LHCN-M2 (cell line): Measurements from ENCODE around the gene SYMPK. TPM values are rescaled to one million over a fixed set of nuclear protein-coding genes. Genes with fewer than 3 reads are reported as not detected.
A peak's percentile ranks its signal among the peaks of the same experiment; 100 is the strongest.

Experiments used
- DNase-seq: peaks from one replicate; pipeline ENCODE4 v3.0.0-alpha.2; 2012; ENCODE audit warnings: low read depth
- total RNA-seq: library from RNA; depleted of rRNA; stranded (reverse); fragments of >200 nt; gene quantifications from 2 replicates; pipeline ENCODE4 v1.2.3, GENCODE V29; 2014

The SYMPK gene
- total RNA-seq, 1 experiment from 2014 or later: 35.9 TPM

DNA sequence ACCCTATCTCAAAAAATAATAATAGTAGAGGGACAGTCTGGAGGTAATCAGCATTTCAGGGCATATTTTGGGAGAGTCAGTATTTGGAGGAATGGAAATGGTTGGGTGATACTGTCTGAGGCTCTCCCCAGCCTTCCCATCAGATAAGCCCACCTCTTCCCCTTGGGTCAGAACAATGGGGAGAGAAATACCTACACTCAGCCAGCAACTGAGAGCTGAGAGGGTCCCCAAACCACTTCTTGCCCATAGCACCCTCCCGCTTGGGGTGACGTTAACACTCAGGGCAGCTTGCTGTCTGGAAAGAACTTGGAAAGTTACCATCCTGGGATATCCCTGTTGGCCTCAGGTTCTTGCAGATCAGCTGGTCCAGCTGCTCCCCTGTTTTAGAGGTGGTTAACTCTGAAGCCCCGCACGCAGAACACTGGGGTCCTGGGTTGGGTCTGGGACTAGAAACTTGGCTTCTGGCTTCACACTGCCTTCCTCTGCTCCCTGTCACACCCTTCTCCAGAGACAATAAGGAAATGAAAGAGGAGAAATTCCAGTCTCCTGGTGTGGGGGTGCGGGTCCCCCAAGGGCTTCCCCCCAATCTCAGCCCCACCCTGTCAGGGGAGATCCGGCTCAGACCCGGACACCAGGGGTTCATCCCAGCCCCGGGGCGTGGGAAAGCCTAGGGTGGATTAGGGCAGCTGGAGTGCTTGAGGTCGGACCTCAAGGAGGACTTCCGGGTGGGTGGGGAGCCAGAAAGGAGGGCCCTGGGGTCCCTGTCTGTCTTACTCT is 3.6 kb upstream of the SYMPK start:
- no peak for DNase-seq

DNA sequence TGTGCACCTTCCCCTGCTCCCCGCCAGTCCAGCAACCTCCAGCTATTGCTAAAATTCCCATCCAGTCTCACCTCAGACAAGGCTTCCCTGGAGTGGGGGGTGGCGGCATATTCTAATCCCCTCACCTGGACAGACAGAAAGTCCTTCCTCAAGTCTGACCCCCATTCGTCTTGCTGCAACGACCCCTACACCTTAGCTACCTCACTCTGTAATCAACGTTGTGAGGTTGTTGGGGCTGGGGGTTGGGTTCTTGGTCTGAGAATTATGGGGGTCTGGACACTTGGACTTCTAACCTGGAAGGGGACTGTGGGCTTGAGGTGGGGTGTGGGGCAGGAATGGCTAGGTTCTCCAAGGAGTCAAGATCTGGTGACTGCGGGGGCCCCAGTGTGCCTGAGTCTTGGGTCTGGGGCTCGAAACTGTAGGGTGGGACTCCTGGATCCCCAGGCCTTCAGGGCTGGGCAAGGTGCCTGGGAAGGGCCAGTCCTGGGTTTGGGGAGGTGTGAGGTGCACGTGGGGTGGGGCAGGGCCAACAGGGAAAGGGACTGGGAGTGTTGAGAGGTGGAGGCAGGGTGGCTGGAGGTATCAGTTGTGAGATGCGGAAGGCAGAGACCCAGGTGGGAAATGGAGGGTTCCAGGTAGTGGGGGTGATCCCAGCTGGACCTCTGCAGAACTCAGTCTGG is 2.5 kb upstream of the SYMPK start:
- no peak for DNase-seq

DNA sequence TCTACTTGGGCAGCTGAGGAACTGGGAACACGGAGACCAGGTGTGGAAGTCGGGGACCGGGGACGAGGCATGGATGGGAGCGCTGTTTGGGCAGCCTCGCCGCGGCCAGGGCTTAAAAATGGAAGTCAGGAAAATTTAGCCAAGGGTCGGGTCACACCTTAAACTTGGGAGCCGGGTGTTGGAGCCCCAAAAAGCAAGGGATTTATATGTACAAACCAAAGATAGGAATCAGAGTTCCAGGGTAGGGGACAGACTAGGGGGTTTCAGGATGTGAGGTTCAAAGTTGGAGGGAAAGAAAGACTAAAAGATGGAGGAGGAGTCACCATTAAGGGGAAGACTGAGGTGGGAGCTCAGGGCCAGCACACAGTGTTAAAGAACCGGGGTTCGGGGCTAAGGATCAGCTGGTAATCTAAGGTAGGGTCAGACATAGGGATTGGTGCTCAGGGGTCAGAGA is 1.7 kb upstream of the SYMPK start:
- no peak for DNase-seq

DNA sequence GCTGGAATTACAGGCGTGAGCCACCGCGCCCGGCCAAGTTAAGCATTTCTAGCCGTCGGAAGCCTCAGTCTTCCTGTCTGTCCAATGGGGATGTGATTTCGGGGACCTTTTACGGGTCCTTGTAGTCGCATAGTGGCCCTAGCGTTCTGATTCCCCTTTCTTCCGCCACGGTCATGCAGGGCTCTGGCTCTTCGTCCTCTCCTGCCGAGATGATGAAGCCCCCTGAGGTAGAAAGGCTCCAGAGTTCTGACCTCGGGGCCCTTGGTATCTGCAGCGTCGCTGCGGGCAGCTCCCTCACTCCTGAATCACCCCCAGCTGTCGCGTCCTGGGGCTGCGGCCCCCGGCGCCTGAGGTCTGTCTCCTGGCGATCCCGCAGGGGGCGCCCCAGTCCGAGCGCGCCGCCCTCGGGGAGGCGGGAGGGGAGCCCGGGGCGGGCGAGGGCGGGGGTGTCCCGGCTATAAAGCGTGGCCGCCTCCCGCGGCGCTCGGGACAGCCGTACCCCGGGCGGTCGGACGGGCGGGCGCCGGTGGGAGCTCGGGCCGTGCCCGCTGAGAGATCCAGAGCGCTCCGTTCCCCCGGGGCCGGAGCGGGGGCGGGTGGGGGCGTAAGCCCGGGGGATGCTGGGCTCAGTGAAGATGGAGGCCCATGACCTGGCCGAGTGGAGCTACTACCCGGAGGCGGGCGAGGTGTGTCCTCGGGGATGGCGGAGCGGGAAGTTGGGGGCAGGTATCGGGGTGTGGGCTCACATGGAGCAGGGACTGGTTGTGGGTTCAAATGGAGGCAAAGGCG is 1.1 kb upstream of the SYMPK start, which contains the start of gene FOXA3:
Gene FOXA3, plus strand, starts transcription at position 487 of the 789 bp plus-strand sequence. Its CDS starts 131 bp downstream, at position 618.
- peak; percentile 63 for DNase-seq

DNA sequence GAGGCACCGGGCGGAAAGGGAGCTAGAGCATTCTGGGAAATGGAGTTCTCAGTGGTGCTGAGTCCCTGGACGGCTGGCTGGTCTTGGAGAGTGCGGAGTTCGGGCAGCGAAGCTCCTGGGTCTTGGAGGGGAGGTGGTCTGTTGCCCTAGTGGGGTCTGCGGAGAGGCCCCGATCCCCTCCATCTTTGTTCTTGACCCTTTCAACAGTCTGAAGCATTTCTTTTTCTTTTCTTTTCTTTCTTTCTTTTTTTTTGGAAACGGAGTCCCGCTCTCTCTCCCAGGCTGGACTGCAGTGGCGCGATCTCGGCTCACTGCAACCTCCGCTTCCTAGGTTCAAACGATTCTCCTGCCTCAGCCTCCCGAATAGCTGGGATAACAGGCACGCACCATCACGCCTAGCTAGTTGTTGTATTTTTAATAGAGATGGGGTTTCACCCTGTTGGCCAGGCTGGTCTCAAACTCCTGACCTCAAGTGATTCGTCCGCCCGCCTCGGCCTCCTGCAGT is 440 bp upstream of the SYMPK start:
- no peak for DNase-seq

DNA sequence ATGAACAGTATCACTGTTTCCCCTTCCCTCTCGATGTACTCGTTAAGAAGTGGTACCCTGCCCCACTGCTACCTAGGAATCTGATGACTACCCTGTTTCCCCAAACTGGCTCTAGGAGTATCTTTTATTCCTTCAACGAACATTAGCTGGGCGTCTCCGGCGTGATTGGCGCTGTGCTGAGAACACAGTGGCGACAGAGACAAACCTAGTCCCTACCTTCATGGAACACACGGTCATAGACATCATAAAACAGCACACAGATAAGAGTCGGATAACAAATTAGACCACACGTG is 730 bp downstream of the SYMPK start:
- no peak for DNase-seq

DNA sequence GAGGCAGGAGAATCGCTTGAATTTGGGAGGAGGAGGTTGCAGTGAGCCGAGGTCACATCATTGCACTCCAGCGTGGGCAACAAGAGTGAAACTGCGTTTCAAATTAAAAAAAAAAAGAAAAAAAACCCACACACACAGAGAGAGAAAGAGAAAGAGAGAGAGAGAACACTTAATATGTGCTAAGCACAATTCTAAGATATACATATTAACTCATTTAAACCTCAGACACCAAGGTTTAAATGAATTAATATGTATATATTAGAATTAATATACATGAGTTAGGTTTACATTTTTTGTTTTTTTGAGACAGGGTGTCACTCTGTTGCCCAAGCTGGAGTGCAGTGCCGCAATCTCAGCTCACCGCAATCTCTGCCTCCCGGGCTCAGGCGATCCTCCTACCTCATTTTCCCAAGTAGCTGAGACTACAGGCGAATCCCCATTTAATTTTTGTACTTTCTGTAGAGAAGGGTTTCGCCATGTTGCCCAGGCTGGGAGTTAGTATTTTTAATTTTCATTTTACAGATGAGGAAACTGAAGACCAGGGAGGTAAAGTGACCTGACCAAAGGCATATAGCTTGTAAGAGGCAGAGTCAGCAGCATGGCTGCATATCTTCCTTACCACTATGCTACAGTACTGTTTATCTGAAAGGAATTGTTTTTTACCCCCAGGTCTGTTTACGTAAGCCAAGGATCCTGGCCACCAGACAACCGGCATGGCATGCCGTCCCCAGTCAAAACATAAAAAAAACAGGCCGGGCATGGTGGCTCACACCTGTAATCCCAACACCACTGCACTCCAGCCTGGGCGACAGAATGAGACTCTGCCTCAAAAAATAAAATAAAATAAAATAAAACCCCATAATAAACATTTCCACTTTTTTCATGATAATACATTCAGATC is 2.3 kb downstream of the SYMPK start:
- DNase-seq: no peak

DNA sequence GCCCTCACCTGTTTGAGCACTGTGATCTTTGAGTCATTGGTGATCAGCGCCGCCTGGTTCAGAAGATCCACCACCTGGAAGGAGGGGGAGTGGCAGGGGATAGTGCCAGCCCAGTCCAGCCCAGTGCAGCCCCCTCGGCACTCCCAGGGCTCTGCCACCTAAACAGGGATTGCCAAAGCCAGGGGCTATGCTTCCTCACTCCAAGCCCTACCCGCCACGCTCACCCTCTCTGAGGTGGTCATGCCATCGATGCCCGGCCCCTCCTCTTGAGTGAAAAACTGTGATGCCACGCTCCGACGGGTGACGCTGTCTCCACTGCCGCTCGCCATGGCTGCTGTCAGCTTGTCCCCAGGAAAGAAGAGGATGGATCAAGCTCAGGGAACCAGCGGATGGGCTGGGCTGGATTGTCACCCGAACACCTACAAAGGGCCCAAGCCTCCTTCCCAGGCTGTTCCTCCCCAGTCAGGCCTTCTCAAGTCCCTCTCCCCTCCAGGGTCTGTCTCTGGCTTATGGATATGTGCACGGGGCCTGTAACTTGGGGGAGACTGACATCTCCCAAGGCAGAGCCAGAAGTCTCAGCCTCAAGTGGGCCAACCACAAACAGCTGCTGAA is 8.7 kb downstream of the SYMPK start:
- no peak for DNase-seq

DNA sequence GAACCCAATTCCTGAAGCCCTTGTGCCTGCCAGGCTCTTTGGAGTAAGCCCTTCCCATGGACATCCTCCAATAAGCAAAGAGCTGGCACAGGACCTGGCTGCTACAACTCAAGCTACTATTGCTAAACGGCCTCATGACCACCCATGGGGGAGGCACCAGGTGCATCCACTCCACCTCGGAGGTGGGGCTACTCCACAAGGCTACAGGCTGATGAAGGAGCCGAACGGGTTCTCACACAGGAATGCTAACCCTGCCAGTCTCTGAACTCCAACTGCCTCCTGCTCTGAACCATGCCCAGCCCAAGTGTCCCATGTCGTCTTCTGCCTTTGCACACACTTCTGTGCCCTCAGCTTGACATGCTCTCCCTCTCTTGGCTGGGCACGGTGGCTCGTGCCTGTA is 10.0 kb downstream of the SYMPK start:
- no peak for DNase-seq

DNA sequence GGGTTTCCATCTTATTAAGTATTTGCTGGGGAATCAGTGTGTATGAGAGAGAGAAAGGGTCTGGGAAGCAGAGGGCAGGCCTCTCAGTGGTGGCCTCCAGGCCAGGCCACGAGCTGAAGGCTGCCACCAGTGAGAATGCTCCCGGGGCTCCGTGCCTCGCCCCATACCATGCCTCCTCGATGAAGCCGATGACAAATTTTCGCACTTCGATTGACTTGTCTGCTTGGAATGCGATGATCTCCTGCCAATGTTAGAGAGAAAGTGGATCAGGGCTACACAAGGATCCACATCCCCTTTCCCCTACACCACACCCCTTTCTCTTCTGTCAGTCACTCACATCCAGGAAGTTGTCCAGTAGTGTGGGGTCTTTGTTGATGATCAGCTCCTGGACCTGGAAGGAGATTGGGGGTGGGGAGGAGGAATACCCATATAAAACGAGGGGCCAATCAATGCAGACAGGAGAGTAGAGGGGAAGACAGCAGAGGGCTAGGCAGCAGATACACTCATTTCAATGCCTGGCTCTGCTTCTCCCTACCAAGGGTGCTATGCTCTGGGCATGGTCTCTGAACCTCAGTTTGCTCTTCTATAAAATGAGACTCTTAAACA is 10.7 kb downstream of the SYMPK start:
- no peak for DNase-seq

DNA sequence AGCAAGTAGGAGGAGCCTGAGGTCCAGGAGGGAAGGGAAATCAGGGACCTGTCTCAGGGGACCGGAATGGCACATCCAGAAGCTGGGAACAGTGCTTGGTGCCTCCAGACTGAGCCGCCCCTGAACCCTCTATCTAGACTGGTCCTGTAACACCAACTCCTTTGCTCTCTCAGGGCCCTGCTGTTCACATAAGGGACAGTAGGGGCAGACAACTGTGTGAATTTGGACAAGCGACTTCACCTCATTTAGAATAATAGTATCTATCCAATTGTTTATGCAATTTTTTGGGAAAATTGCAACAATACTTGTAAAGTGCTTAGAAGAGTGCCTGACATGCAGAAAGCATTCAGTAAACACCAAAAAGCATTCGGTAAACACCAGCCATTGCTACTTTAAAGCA is 14.0 kb downstream of the SYMPK start:
- DNase-seq: no peak

DNA sequence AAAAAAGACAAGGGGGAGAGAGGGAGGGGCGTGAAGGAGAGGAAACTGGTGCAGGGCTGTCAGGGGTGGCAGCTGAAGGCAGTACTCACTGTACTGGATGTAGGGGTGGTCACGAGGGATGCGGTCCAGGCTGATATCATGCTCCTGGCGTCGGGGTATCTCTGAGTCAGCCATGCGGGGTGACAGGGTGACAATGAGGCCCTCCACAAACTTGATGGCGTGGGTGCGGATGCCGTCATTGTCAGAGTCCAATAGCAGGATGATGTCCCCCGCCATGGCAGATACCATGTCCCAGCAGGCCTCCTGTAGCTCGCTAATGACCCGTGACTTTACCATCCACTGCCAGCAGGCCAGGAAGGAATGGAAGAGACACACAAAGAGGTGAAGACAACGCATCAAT is 15.3 kb downstream of the SYMPK start:
- no peak for DNase-seq

DNA sequence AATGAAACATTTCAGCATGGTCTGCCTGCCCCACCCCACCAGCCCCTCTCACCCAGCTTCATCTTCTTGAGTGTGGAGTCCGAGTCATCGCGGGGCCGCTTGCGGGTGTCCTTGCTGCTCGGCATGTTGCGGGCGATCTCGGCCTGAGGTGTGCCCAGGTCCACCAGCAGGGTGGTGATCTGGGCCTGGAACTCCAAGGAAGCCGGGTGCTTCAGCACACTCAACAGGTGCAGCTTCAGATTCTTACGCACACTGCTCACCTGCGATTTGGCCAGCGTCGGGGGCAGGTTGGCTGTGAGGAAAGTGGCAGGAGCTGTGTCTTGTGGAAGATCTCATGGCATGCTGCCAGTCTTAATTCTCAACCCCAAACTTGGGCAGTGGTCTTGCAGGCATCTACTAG is 20.7 kb downstream of the SYMPK start:
- DNase-seq: no peak

DNA sequence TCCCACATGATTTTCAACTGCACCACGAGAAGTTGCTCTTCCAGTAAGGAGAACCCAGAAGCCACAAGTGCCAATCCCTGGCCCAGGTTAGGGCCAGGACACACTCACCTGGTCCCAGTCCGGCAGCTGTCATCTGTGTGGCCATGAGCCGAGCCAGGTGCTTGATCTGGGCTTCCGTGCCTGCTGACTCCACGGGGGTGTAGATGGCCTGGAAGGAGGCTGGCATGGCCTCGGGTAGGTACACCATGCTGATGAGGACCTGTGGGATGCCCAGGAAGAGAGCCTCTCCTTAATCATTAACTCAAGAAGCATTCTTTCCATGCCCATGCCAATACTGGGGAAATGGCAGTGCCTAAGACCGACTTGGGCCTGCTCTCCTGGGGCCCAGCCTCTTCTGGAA is 28.0 kb downstream of the SYMPK start:
- no peak for DNase-seq

DNA sequence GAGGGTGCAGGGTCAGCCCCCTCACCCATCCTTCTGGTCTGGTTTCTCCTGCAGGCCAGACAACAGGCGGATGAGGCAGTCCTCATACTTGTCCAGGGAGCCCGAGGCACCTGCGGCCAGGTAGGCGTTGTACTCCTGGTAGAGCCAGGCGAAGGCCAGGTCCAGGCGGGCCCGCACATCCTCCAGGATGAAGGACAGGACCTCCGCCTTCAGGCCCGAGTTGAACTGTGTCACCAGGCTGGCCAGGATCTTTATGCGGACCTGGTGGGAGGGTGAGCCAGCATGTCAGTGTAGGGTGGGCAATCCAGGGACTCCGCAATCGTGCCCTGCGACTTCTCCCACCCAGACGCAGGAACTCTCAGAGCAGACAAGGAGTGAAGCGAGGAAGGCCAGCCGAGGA is 34.0 kb downstream of the SYMPK start:
- no peak for DNase-seq

DNA sequence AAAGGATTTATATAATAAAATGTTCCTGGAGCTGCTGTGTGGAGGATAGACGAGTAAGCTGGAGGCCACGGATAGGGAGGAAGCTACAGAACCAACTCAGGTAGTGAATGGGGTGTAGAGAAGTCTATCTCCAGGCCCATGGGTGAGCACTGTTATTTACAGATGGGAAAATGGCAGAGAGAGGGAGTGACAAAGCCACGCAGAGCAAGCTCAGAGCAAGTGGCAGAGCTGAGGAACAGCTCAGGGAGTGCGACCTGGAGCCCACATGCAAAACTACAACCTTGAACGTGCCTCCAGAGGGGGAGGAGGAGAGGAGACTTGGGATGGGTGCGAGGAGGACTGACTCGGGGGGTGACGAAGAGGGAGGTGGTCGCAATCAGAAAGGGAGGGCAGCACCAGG is 34.4 kb downstream of the SYMPK start:
- DNase-seq: no peak

DNA sequence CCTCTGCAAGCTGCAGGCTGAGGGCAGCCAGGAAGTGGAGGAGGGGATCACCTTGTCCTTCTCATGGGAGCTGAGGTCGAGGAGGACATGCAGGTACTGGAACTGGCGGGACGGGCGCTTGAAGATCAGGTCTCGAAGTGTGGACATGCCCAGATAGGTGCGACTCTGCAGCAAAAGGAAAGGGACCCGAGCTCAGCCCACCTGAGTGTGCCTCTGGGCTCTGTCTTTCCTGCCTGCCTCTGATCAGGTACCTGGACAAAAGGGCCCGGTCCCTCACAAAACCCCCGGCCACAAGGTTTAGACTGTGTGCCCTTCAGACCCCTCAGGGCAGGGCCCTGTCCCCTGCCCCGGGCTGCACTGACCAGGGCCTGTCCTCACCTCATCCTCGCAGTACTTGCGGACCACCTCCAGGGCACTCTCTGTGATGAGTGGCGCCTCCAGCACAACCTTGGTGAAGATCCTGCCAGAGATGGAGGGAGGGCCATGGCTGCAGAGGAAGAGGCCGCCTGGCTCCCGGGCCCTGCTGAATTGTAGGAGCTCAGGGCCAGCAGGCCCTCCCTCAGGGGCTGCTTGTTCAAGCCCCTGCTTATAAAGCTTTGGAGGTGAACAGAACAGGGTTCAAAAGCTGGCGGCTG is 35.4 kb downstream of the SYMPK start:
- DNase-seq: no peak

DNA sequence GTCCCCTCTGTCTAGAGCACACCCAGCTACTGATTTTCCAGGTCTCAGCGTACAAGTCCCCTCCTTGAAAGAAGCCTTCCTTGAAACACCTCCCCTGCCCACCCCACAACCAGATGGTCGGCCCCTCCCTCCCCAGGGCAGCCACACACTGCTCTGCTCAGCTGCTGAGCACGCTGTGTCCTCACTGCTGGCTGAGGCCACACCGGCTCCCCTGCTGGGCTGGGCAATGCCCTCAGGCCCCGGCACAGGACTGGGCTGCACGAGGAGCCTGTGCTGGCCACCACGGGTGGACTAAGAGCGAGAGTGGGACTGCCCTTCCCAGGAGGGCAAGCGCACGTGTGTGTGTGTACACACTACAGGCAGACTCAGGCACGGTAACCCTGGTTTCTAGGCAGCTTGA is 36.0 kb downstream of the SYMPK start:
- no peak for DNase-seq

DNA sequence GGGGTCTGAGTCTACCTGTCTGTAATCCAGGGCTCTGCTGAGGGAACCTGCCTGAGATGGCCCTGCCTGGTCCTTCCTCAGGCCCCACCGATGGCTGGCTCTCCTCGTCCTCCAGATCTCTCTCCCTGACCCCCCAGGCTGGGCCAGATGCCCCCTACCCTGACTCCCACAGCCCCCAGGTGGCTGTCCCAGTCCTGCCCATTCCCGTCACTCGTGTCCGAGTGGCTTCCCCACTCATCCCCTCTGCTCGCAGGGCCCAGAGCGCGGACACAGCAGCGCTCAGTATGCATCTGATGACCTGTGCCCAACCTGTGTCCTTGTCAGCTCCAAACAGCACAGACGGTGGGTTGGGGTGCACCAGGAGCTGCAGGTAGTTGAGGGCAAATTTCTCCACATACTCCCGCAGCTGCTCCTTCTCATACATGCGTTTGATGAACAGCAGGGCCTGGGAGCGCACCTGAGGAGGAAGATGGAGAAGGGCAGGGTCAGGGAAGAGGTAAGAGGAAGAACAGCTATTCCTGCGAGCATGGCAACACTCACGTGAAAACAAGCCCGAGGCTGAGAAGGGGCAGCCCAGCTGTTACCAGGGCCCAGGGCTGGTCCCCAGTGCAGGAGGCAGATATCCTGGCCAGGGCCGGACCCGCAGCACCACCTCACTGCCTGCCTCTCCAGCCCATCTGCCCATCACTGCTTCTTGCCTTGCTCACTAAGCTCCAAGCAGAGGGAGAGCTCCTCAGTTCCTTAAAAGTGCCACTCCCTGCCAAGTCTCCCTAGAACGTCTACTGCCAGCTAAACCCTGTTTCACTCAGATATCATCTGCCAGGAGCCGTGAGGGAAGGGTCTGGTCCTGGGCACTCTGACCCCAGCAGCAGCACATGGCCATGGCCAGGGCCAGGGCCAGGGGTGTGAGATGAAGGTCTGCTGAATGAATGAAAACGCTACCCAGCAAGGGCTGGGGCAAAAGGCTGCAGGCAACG is 36.7 kb downstream of the SYMPK start:
- DNase-seq: no peak
